Tibial nerve (tissue), 3 donors: ENCODE measurements around the gene LIPC.

ENCODE experiments used
- CTCF ChIP-seq, 5 experiments: fragments of 200-600 bp in 3 of 5; fragments of 450-650 bp in 2 of 5; sonication (generic) in 3 of 5; IDR thresholded peaks; one replicate each; pipeline ENCODE4 v1.5.1; 2016 to 2019; ENCODE audit warnings: antibody characterized with exemption in 5 of 5, mild to moderate bottlenecking in 3 of 5, moderate library complexity in 2 of 5
- POLR2A ChIP-seq, 2 donors: fragments of 450-650 bp; IDR thresholded peaks; one replicate each; pipeline ENCODE4 v1.6.1; 2017; ENCODE audit warnings: antibody characterized with exemption in 2 of 2, mild to moderate bottlenecking in 2 of 2, moderate library complexity in 2 of 2

- TF ChIP-seq CTCF (IDR thresholded peaks at IDR 0.05) (no peak), POLR2A (IDR thresholded peaks at IDR 0.05) (no peak)
These were observed 51.6 kb downstream of the LIPC start for GRCh38 chr15:58483376-58483775.
